ENCODE results near the gene AMMECR1.
"Not testable (repeated sequence)": the region's sequence is repeated elsewhere in the genome, so short reads cannot be mapped to it uniquely, and the experiment has no call there.

The AMMECR1 gene

GRCh38 chrX:110257889-110258288 is 60.0 kb downstream of the AMMECR1 start:
- DNase-seq = no peak

GRCh38 chrX:110252711-110253110 is 65.2 kb downstream of the AMMECR1 start:
- DNase-seq = no peak

- no peak for DNase-seq
Observed at GRCh38 chrX:110251961-110252360, 65.9 kb downstream of the AMMECR1 start.

GRCh38 chrX:110251526-110251925 is 66.4 kb downstream of the AMMECR1 start:
- DNase-seq = no peak

- no peak for DNase-seq
Observed at GRCh38 chrX:110250847-110251246, 67.0 kb downstream of the AMMECR1 start.

GRCh38 chrX:110248578-110248977 is 69.3 kb downstream of the AMMECR1 start:
- DNase-seq = no peak

GRCh38 chrX:110245011-110245410 is 72.9 kb downstream of the AMMECR1 start:
- DNase-seq = no peak

GRCh38 chrX:110242371-110242770 is 75.5 kb downstream of the AMMECR1 start:
- DNase-seq = no peak

- DNase-seq = no peak
Observed at GRCh38 chrX:110241816-110242215, 76.1 kb downstream of the AMMECR1 start.

GRCh38 chrX:110238259-110238658 is 79.6 kb downstream of the AMMECR1 start:
- DNase-seq = not testable (repeated sequence)

- DNase-seq = not testable (repeated sequence)
Observed at GRCh38 chrX:110231485-110231884, 86.4 kb downstream of the AMMECR1 start.

- not testable (repeated sequence) for DNase-seq
Observed at GRCh38 chrX:110229497-110230111, 88.3 kb downstream of the AMMECR1 start.

- no peak for DNase-seq
Observed at GRCh38 chrX:110228453-110228852, 89.4 kb downstream of the AMMECR1 start.

GRCh38 chrX:110226931-110227330 is 91.0 kb downstream of the AMMECR1 start:
- no peak for DNase-seq

- DNase-seq = no peak
Observed at GRCh38 chrX:110224926-110225617, 92.8 kb downstream of the AMMECR1 start.

GRCh38 chrX:110222497-110223257 is 95.2 kb downstream of the AMMECR1 start:
- no peak for DNase-seq

GRCh38 chrX:110219920-110220319 is 98.0 kb downstream of the AMMECR1 start:
- DNase-seq = no peak

GRCh38 chrX:110218591-110218990 is 99.3 kb downstream of the AMMECR1 start:
- peak in 2 of 4 experiments; percentile 11 to 22 for DNase-seq

GRCh38 chrX:110216027-110216426 is 101.9 kb downstream of the AMMECR1 start:
- DNase-seq = no peak

GRCh38 chrX:110215411-110215810 is 102.5 kb downstream of the AMMECR1 start:
- DNase-seq = no peak

- no peak for DNase-seq
Observed at GRCh38 chrX:110214684-110215083, 103.2 kb downstream of the AMMECR1 start.

- no peak for DNase-seq
Observed at GRCh38 chrX:110213183-110213582, 104.7 kb downstream of the AMMECR1 start.

- DNase-seq = no peak
Observed at GRCh38 chrX:110212299-110212698, 105.6 kb downstream of the AMMECR1 start.

GRCh38 chrX:110211340-110211739 is 106.5 kb downstream of the AMMECR1 start:
- DNase-seq = no peak
